Esophagus muscularis mucosa (tissue), 3 donors: ENCODE results near the gene SIVA1.

Source experiments
- CTCF ChIP-seq, 3 experiments: fragments of 200-600 bp in 2 of 3; fragments of 450-650 bp in 1 of 3; sonication (generic) in 2 of 3; IDR thresholded peaks; one replicate each; pipeline ENCODE4 v1.5.1; 2017 to 2019; ENCODE audit warnings: antibody characterized with exemption in 3 of 3, mild to moderate bottlenecking in 2 of 3, moderate library complexity in 1 of 3
- POLR2AphosphoS5 ChIP-seq, 2 donors: sonication (generic); formaldehyde crosslinking; IDR thresholded peaks; one replicate each; pipeline ENCODE4 v1.6.1; 2017; ENCODE audit warnings: antibody characterized with exemption in 2 of 2

GRCh38 chr14:104738375-104739019 lies 14.4 kb upstream of the SIVA1 start:
- TF ChIP-seq CTCF (IDR thresholded peaks at IDR 0.05) (no peak), POLR2AphosphoS5 (IDR thresholded peaks at IDR 0.05) (no peak)
